PFSK-1 (cell line): ENCODE results near the gene GJA9.

Experiments
- POLR2AphosphoS5 ChIP-seq: IDR thresholded peaks from 2 replicates; pipeline ENCODE4 v1.6.1; 2012; ENCODE audit warnings: low read depth, mild to moderate bottlenecking, control low read depth, low read length, moderate library complexity
- TF ChIP-seq, protein P1 (sequence below), 2 experiments: IDR thresholded peaks; 2 replicates each; pipeline versions ENCODE4 v1.6.1 to v1.8.0; 2011 to 2012; ENCODE audit warnings: low read depth in 2 of 2, low read length in 2 of 2, control low read depth in 1 of 2, inconsistent platforms in 1 of 2, mild to moderate bottlenecking in 1 of 2, moderate library complexity in 1 of 2; ENCODE audit not compliant: insufficient read depth in 1 of 2

DNA sequence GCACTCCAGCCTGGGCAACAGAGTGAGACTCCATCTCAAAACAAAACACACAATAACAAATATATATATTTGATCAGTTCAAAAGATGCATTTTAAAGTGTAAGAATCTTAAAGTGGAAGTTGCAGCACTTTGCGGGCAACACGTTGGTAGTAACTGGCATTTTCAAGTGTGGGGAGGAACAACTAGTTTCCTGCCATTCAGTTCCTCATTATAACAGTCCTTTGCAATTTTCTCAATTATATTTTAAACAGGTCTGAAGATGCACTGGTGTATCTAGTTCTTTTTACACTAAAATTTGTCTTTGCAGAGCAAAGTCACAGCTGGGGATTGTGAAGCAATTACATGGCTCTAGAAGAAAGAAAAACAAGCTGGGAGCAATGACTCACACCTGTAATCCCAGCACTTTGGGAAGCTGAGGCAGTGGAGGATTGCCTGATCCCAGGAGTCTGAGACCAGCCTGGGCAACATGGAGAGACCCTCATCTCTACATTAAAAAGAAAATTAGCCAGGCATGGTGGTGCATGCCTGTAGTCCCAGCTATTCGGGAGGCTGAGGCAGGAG lies 47.1 kb downstream of the GJA9 start:
- TF ChIP-seq, protein P1, sequence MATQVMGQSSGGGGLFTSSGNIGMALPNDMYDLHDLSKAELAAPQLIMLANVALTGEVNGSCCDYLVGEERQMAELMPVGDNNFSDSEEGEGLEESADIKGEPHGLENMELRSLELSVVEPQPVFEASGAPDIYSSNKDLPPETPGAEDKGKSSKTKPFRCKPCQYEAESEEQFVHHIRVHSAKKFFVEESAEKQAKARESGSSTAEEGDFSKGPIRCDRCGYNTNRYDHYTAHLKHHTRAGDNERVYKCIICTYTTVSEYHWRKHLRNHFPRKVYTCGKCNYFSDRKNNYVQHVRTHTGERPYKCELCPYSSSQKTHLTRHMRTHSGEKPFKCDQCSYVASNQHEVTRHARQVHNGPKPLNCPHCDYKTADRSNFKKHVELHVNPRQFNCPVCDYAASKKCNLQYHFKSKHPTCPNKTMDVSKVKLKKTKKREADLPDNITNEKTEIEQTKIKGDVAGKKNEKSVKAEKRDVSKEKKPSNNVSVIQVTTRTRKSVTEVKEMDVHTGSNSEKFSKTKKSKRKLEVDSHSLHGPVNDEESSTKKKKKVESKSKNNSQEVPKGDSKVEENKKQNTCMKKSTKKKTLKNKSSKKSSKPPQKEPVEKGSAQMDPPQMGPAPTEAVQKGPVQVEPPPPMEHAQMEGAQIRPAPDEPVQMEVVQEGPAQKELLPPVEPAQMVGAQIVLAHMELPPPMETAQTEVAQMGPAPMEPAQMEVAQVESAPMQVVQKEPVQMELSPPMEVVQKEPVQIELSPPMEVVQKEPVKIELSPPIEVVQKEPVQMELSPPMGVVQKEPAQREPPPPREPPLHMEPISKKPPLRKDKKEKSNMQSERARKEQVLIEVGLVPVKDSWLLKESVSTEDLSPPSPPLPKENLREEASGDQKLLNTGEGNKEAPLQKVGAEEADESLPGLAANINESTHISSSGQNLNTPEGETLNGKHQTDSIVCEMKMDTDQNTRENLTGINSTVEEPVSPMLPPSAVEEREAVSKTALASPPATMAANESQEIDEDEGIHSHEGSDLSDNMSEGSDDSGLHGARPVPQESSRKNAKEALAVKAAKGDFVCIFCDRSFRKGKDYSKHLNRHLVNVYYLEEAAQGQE (IDR thresholded peaks at IDR 0.05; ENCODE audit: insufficient read depth in 1 of 2, low read depth in 2 of 2, low read length in 2 of 2) = no peak
- TF ChIP-seq POLR2AphosphoS5 = no peak
